Stimulated activated CD8-positive, alpha-beta memory T cell treated with anti-CD3 and anti-CD28 coated beads, Interleukin-15, amount 100 ng/mL, for 24 hours (primary cell): Measurements from ENCODE around the gene UBE2O.

Source experiments
- DNase-seq: peaks from one replicate; pipeline ENCODE4 v3.0.0-alpha.2; 2020; ENCODE audit warnings: low read depth

UBE2O gene

DNA sequence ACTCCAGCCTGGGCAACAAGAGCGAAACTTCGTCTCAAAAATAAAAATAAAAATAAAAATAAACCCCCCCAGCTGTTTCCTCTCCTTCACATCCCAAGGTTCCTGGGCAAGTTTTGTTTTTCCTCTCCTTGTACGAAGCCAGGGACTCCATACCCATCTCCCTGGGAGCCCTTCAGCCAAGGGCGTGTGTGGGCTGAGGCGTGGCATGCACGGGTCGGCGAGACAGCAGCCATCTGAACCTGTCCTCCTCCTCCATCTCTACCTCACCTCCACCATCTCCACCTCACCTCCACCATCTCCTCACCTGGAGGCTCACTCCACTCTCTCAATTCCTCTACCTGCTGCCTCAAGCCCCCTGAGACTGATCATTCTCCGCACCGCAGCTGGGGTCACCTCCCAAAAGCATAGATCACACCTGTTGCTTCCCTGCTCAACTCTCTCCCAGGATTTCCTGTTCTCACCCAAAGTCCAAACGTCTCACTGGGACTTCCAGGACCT is 31.3 kb upstream of the UBE2O start:
- no peak for DNase-seq

DNA sequence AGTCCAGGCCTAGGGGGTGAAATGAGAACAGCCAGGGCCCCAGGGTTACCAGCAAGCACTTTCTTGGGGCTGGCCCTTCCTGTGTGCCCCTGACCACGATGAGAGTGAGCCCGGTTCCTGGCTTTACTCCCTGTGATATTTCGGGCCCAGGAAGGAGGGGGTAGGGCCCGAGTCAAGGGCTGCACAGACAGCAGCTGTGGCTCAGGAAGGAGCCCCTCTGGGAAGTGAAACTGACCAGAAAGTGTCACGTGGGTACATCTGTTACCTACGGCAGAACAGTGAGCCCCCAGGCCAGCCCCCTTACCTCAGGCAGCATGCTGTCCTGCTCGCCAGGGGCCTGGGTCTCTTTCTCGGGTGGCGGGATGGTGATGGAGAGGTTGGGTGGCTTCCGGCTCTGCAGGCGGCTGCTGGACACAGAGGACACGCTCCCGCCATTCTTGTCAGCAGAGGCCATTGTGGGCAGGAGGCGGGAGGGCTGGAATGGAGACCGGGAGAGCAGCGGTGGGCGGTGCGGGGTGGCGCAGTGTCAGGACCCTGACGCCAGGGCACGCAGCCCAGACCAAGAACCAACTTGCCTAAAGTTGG is 28.2 kb upstream of the UBE2O start:
- no peak for DNase-seq

DNA sequence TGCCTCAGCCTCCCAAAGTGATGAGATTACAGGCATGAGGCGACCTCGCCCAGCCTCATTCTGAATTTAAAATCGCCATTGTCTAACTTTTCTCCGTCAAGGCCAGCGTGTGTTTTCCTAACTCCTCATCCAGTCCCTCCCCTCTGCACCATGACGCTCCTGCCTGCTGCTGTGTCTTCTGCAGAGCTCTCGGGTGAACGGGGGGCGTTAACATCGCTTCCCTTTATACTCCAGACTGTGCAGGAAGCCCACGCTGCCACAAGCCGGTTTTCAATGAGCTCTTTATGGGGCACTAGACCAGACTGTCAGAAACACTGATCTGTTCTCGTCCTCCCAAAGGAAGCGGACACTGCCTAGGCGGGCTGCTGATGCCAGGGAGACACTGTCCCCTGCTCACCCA is 27.7 kb upstream of the UBE2O start:
- no peak for DNase-seq

DNA sequence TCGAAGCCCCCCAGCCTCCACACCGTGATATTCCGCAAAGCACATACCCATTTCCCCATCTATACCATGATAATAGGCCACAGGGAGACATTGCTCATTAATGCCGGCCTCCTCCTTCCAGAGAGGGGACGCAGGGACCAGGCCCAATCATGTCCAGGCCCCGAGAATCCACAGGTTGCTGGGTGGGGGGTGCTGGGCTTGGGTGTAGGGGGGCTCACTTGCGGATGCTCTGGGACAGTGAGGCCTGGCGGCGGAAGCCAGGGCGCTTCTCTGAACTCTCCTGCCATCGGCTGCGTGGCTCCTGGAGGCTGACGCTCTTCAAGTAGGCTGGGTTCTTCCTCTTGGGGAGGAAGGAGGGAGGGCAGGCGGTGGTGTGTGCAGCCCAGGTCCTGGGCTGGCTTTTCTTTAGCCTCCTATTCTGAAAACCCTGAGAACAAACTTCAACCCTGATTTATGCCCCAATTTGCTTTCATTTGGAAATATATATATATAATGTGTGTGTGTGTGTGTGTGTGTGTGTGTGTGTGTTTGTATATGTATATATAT is 26.6 kb upstream of the UBE2O start:
- DNase-seq, result no peak

DNA sequence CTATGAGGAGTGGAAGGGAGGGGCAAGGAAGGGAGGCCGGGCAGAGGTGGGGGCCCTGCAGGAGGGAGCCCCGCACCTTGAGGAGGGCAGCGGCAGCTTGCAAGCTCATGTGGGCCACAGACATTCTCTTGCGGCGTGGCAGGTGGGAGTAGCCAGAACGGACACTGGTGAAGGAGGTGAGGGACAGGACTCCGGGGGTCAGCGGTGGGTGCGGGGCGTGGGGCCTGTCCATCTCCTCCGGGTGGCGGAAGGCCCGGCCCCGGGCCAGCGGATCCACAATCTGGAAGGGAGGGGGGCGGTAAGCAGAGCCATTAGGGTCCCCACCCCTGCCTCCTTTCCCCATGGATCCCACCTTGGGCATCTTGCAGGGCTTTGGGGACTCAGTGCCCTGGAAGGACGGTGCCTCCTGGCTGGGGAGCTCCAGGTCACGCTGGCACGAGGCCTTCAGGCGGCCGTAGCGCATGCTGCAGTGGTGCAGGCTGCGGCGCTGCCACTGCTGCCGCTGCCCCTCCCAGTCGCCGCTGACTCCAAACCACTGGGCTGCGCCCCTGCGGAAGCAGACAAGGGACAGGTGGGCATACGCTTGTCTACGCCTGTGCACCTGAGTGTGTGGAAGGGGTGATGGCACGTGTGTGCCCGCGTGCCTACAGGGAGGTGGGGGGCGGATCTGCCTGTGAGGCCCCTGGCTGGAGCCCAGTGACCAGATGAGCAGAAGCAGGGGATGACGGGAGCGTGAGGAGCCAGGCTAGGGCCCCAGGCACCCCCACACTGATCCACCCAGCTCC is 26.0 kb upstream of the UBE2O start:
- no peak for DNase-seq

DNA sequence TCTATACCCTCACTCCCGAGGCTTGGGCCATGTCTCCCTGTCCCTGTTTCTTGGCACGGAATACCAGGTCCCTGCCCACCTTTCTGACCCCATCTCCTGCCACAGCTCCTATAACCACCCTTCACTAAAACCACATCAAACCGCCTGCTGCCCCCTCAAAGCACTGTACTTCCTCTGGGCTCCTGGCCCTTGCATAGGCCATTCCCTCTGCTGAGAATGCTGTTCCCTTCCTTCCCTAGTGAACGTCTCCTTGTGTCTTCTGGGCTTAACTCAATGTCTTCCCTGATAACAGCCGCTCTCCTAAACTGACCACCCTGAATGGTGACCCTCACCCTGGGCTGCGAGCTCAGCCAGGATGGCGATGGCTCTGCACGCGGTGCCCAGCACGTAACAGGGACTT is 25.1 kb upstream of the UBE2O start:
- no peak for DNase-seq

DNA sequence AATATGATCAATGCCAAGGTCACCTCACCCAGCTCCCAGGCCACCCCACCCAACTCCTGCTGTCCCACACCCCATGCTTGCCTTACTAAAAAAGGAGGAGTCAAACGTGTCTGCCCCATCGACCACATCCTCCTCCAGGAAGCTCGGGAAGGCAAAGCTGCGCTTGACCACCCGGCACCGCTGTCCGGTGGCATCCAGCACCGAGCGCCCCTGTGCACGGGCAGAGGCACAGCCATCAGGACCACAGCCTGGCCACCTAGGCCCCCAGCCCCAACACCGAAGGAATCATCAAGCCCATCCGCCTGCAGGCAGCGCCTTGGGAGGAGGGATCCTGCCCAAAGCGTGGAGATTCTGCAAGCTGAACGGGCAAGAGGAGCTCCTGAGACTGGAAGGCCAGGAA is 24.6 kb upstream of the UBE2O start:
- DNase-seq, result no peak

DNA sequence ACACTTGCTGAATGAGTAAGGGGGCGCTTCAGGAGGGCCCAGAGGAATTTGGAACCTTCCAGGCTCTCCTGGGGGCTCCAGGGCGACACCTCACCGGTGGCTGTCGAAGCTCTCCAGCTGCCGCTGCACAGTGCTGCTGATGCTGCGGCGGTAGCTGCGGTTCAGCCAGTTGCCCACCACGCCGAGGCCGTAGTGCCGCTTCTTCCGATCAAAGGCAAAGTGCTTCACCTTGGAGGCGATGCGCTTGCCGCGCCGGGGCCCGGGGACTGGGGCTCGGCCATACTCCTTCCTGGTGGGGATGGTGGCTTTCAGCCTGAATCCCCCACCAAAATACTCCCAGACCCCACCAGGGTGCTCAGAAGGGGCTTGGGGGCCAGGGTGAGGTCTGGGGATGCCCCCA is 23.8 kb upstream of the UBE2O start:
- DNase-seq, result no peak

DNA sequence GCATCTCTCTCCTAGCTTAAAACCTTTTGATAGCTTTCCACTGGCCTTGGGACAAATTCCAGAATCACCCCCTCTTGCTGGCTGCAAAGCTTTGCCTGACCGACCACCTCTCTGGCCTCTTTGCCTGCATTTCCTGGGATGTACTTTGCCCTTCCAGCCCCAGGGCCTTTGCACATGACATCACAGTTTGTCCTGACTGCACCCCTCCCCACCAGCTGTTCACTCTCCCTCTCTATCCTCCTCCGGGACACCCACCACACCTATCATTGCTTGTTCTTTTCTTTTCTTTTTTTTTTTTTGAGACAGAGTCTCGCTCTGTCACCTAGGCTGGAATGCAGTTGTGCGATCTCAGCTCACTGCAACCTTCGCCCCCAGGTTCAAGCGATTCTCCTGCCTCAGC is 22.4 kb upstream of the UBE2O start:
- no peak for DNase-seq

DNA sequence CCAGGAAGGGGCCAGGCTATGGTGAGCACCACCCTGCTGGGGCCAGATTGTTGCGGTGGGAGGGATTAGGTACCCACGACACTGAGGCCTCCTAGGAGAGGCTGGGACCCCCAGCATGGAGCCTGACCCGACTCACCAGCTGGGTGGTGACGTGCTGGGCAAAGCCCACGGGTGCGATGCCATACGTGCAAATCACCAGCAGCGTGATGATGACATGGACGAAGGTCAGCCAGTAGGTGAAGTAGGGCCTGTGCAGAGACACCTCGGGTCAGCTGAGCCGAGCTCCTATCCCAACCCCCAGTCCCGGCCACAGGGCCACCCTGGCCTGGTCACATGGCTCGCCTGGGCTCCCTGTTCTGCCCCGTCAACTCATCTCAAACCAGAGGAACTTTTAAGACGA is 21.9 kb upstream of the UBE2O start:
- DNase-seq, result no peak

DNA sequence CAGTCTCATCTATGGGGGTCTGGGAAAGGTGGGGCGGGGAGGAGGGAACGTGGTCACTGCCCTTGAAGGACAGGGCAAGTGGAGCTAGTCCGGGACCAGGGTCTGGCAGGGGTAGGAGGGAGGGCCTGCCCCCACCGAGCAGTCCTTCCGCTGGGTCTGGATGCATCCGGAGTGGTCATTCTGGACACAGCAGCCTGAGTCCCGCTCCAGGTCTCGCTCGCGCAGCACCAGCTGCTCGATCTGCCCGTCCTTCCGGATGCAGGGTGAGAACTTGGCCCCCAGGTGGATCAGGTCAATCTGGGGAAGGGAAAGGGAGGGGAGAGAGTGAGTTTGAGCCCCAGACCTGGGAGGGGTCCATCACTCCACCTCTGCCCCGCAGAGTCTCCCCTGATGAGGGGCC is 21.3 kb upstream of the UBE2O start:
- DNase-seq, result no peak

DNA sequence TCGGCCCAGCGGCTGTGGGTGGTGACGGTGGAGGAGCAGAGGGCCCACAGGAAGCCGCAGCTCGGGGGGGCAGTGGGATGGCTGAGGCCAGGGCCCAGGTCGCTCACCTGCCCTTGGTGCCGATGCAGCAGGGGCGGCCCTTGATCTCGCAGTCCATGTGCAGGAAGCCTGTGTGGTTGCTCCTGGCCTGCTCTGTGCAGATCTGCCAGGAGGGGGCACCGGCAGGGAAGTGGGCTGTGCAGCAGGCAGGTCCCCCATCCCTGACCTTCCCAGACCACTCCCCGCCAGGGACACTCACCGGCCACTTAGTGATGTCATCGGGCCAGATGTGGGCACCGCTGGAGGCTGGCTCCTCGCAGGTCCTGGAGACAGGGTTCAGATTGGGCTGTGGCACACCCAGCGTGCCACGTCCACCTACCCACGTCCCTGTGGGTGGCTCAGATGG is 20.6 kb upstream of the UBE2O start:
- no peak for DNase-seq

DNA sequence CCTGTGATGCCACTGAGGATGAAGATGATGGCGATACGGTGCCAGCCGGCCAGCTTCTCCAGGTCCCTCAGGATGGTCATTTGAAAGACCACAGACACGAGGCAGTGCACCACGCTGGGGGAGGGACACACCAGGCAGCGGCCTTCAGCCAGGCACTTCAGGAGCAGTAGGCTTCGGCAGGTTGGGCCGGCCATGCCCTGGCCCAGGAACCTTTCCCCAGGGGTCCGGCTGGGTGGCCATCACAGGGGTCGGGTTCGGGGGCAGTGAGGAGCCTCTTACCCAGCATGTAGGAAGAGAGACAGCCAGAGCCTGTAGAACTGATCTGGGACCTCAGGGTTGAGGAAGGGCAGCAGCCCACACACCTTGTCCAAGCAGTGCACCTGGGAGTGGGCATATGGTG is 19.8 kb upstream of the UBE2O start:
- DNase-seq, result no peak

DNA sequence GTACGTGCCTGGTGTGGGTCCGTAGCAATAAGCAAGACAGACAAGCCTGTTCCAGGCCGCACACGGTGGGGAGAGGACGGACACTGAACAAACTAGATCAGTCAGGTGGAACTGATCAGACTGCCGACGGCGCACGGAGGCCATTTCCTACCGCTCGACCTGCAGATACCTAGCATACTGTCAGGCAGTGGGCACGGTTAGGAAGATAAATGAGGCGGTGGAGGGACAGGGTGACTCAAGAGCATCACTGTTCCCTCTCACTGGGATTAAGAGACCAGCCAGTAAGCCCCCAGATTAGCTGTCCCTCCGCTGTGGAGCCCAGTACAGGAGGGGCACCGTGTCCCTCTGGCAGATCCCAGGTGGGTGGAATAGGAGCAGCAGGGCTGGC is 19.3 kb upstream of the UBE2O start:
- DNase-seq, result no peak

DNA sequence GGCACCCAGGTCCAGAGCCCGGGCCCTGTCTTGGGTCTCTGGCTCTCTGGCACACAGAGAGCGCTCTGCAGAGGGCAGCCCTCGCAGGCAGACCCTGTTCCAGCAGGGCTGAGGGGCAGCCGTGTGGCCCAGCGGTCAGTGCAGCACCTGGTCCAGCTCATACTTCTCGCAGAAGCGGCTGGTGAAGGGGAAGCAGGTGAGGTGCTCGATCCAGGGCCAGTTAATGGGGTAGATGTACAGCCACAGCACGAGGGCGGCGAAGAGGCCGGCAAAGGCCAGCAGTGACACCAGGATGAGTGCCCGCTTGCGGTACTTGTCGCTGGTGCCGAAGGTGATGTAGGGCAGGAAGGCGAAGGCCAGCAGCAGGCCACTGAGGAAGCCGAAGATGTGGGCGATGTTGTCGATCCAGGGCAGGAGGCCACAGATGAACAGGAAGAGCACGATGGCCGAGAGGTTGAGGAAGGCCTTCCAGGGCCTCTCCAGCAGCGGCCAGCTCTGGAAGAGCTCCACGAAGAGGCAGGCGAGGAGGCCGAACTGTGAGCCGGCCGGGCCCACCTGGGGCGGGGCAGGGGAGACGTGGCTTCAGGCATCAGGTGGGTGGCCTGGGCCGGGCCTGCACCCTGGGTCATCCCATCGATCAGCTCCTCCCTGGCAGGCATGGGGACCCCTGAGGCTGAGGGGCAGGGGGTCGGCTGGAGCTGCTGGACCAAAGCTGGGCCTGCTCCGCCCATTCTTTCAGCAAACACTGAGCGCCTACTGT is 18.7 kb upstream of the UBE2O start:
- DNase-seq, result no peak

DNA sequence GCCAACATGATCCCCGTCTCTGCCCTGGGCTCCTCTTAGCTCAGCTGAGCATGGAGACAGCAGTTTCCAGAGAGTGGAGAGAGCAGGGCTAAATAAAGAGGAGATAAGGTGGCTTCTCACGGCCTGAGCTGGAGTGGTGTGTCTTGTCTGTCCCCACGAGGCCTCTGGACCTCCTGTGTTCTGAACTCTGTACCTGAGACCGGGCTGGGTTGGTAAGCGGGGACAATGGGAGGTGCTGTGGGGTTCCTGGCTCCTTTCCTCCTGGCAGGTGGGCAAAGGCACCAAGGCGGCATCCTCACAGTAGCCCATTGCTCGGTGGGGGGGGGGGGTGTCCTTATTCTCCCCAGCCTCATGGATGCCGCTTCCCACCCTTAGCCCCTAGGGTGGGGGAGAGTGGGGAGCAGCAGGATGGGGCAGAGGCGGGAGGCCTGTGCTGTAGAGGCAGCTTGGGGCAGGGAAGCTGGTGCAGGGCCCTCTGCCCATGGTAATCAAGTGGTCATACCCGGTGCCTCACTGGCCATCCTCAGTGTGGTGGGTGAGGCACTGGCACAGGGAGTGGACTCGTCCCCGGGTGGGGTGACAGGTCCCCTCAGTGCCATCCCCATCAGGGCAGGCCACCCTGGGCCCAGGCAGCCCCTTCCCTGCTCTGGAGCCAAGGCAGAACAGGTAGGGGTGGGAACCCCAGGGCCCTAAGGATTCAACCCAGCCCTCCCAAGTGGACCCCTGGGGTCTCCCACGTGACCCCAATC is 17.2 kb upstream of the UBE2O start:
- DNase-seq, result no peak

DNA sequence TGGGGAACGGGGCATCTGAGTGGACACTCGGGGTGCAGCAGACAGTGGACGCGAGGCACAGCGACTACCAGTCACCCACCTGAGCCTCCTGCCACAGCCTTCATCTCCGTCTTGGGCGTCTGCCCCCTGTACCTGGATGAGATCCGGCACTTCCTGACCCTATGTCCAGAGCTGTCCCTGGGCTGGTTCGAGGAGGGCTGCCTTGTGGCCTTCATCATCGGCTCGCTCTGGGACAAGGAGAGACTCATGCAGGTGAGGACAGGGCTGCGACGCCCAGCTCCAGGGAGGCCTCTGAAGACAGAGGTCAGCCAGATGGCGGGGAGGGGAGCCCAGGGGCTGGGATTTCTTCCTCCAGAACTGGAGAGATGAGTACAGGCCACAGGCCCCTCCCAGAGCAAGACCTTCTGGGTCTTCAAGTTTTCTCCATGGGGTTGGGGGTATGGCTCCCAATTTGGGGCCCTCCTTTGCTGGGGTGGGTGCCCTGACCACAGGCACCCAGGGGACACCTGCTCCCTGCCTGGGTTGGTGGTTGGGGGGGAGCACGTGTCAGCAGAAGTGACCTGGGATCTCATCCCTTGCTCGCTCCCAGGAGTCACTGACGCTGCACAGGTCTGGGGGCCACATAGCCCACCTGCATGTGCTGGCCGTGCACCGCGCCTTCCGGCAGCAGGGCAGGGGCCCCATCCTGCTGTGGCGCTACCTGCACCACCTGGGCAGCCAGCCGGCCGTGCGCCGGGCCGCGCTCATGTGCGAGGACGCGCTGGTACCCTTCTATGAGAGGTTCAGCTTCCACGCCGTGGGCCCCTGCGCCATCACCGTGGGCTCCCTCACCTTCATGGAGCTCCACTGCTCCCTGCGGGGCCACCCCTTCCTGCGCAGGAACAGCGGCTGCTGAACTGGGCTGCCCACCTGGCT is 16.4 kb upstream of the UBE2O start:
- no peak for DNase-seq

DNA sequence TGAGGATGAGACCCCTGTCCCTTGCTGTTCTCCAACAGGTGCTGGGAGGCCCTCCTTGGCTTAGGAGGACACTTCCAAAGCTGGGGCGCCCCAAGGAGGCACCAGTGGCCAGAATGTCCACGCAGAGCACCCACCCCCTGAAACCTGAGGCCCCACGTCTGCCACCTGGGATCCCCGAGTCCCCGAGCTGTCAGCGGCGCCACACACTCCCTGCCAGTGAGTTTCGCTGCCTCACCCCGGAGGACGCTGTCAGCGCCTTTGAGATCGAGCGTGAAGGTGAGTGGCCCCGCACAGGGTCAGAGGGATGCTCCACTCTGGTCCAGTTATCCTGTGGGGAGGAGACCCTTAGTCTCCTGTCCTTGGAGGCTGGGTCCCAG is 15.7 kb upstream of the UBE2O start:
- DNase-seq, result no peak

DNA sequence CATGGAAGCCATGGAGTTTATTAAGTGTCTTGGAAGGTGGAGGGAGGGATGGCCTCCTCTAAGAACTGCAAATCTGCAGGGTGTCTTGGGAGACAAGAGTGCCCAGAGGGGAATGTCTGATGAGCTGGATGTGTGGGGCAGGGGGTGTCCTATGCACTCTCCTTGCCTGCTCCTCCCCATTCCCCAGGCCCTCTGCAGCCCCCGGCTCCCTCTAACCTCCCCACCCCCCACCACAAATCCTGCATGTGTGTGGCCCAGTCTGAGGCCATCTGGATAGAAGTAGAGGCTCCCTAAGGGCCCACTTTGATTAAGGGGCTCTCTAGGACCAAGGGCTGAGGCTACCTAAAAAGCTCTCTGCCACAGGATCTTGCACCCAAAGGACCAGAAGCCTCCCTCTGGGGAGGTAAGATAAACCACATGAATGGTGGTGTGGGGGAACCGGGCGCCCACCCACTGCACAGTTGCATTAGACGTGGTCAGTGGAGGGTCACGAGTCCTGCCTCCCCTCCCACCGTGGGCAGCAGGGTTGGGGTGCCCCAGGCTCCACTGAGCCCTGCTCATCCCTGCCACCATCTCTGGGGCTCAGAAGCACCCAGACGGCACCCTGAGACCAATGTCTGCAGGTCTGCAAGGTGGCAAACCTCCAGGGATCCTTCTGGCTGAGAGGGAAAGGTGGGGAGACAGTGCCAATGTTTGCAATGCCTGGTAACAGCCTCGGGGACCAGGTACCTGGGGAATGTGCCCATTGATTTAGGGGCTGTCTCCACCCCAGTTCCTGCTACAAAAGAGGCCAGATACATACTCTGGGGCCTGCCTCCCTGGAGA is 15.1 kb upstream of the UBE2O start:
- no peak for DNase-seq

DNA sequence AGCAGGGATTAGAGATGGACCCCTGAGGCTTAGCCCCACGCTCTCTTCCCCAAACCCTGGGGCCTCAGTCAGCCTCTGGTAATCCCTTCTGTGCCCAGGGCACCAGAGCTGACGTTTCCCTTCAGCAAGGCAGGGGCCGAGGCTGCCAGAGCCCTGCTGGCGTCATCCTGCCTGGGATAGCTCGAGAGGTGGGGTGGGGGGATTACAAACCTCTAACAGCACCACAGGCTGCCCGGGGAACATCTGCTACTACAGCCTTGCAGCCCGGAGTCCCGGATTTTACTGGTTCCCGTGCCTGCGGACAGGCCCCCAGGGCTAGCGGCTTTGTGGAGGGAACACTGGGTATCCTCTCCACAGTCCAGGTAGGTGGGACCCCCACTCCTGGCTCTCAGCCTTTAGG is 14.4 kb upstream of the UBE2O start, which contains the start of gene AANAT:
Gene AANAT, plus strand, starts transcription at position 238 of the 400 bp plus-strand sequence. CDS start 1,144 bp downstream, outside the sequence.
- DNase-seq, result no peak
